K562 (cell line): Measurements from ENCODE around the gene MTERF2. TPM values are rescaled to one million over a fixed set of nuclear protein-coding genes. Genes with fewer than 3 reads are reported as not detected.

ENCODE experiments used
- CBFA2T3 ChIP-seq: fragments of 450-650 bp; IDR thresholded peaks from 2 replicates; pipeline ENCODE4 v1.6.1; 2017
- E2F3 ChIP-seq: fragments of 250-450 bp; sonication (Bioruptor Pico); IDR thresholded peaks from 2 replicates; pipeline ENCODE4 v1.4.0; 2020; ENCODE audit warnings: mild to moderate bottlenecking
- ELF4 ChIP-seq: fragments of 450-650 bp; formaldehyde crosslinking; IDR thresholded peaks from 2 replicates; pipeline ENCODE4 v1.4.0; 2022; ENCODE audit warnings: missing genetic modification characterization
- ETV5 ChIP-seq: sonication (generic); formaldehyde crosslinking; IDR thresholded peaks from 2 replicates; pipeline ENCODE4 v1.4.0; 2020; ENCODE audit warnings: low read depth, mild to moderate bottlenecking, missing genetic modification reagents
- ILF3 ChIP-seq: fragments of 450-650 bp; IDR thresholded peaks from 2 replicates; pipeline ENCODE4 v1.6.1; 2018; ENCODE audit warnings: antibody characterized with exemption, mild to moderate bottlenecking, moderate library complexity, borderline replicate concordance
- MTA2 ChIP-seq: fragments of 450-650 bp; IDR thresholded peaks from 2 replicates; pipeline ENCODE4 v1.6.1; 2016; ENCODE audit warnings: low read depth
- NR2C2 ChIP-seq, 2 experiments: fragments of 200-800 bp in 1 of 2; sonication (Bioruptor generic) in 1 of 2; sonication (generic) in 1 of 2; formaldehyde crosslinking in 1 of 2; IDR thresholded peaks; 2 replicates each; pipeline versions ENCODE4 v1.6.1 to v1.8.0; 2016 to 2022; ENCODE audit warnings: mild to moderate bottlenecking in 1 of 2, missing compliant biosample characterization in 1 of 2, missing genetic modification characterization in 1 of 2, missing genetic modification reagents in 1 of 2
- NR3C1 ChIP-seq: sonication (generic); formaldehyde crosslinking; IDR thresholded peaks from 2 replicates; pipeline ENCODE4 v1.8.1; 2022; ENCODE audit warnings: missing genetic modification reagents
- NRF1 ChIP-seq, 2 experiments: fragments of 450-650 bp; IDR thresholded peaks in 1 of 2; conservative IDR thresholded peaks in 1 of 2; 2 replicates each; pipeline ENCODE4 v1.6.1; 2014; ENCODE audit warnings: mild to moderate bottlenecking in 2 of 2
- RAD51 ChIP-seq: fragments of 450-650 bp; IDR thresholded peaks from 2 replicates; pipeline ENCODE4 v1.7.1; 2016; ENCODE audit warnings: low read depth, mild to moderate bottlenecking, borderline replicate concordance
- STAT5B ChIP-seq: fragments of 250-450 bp; sonication (Bioruptor Pico); IDR thresholded peaks from 2 replicates; pipeline ENCODE4 v1.8.0; 2021; ENCODE audit warnings: mild to moderate bottlenecking, inconsistent platforms
- TOE1 ChIP-seq, 2 experiments: fragments of 450-650 bp in 1 of 2; sonication (generic) in 1 of 2; formaldehyde crosslinking in 1 of 2; IDR thresholded peaks; 2 replicates each; pipeline versions ENCODE4 v1.7.1 to v1.8.0; 2016 to 2022; ENCODE audit warnings: borderline replicate concordance in 2 of 2, mild to moderate bottlenecking in 2 of 2, antibody characterized with exemption in 1 of 2, inconsistent platforms in 1 of 2, low read depth in 1 of 2, missing genetic modification reagents in 1 of 2, moderate library complexity in 1 of 2
- ZBED1 ChIP-seq: IDR thresholded peaks from 2 replicates; pipeline ENCODE4 v1.6.1; 2014
- ZNF165 ChIP-seq: fragments of 250-450 bp; sonication (Bioruptor Pico); IDR thresholded peaks from 2 replicates; pipeline ENCODE4 v1.4.0; 2020; ENCODE audit warnings: borderline replicate concordance
- ZNF316 ChIP-seq: fragments of 450-650 bp; IDR thresholded peaks from 2 replicates; pipeline ENCODE4 v1.6.1; 2016
- ZNF384 ChIP-seq: IDR thresholded peaks from 2 replicates; pipeline ENCODE4 v1.6.1; 2012; ENCODE audit warnings: low read depth, low read length, improper control_type of control experiment
- ZNF589 ChIP-seq: fragments of 200-800 bp; sonication (Bioruptor generic); IDR thresholded peaks from 2 replicates; pipeline ENCODE4 v1.6.1; 2016; ENCODE audit warnings: low read depth, missing genetic modification characterization, missing compliant biosample characterization
- ZNF766 ChIP-seq: fragments of 200-800 bp; sonication (Bioruptor generic); conservative IDR thresholded peaks from 2 replicates; pipeline ENCODE4 v1.6.1; 2016; ENCODE audit warnings: missing genetic modification characterization, missing compliant biosample characterization
- ZNF77 ChIP-seq: fragments of 250-450 bp; sonication (Bioruptor Pico); IDR thresholded peaks from 2 replicates; pipeline ENCODE4 v1.5.0; 2020
- polyA plus RNA-seq, 8 experiments: library from polyadenylated mRNA; depleted of rRNA in 4 of 8; stranded (reverse) in 5 of 8; unstranded in 3 of 8; fragments of >200 nt; fragmentation: Nextera tagmentation in 2 of 8; fragmentation: Illumina TruSeq in 1 of 8; extraction: Ambion mirVana in 2 of 8; extraction: Trizol in 1 of 8; gene quantifications; 2 replicates each; pipeline versions ENCODE4 v1.2.1 to v1.2.3, GENCODE V29; 2011 to 2014; ENCODE audit warnings: inconsistent platforms in 1 of 8, missing spikeins in 1 of 8
- total RNA-seq, 7 experiments: library from RNA; depleted of rRNA in 6 of 7; stranded (reverse); fragments of >200 nt in 6 of 7; fragmentation: Illumina TruSeq in 2 of 7; extraction: Trizol in 2 of 7; gene quantifications; 2 replicates each; pipeline versions ENCODE4 v1.2.1 to v1.2.3, GENCODE V29; 2011 to 2021; ENCODE audit warnings: low replicate concordance in 1 of 7
- TF ChIP-seq, protein P1 (sequence below): fragments of 450-650 bp; IDR thresholded peaks from 2 replicates; pipeline ENCODE4 v1.6.1; 2018; ENCODE audit warnings: mild to moderate bottlenecking, low read depth; ENCODE audit not compliant: partially characterized antibody
- TF ChIP-seq, protein P2 (sequence below): sonication (generic); formaldehyde crosslinking; IDR thresholded peaks from 2 replicates; pipeline ENCODE4 v1.8.0; 2022; ENCODE audit warnings: mild to moderate bottlenecking, missing genetic modification reagents
- TF ChIP-seq, protein P3 (sequence below): fragments of 250-450 bp; sonication (Bioruptor Pico); IDR thresholded peaks from 2 replicates; pipeline ENCODE4 v1.9.0; 2021; ENCODE audit warnings: mild to moderate bottlenecking
- TF ChIP-seq, protein P4 (sequence below): fragments of 450-650 bp; IDR thresholded peaks from 2 replicates; pipeline ENCODE4 v1.7.0; 2016; ENCODE audit warnings: borderline replicate concordance
- TF ChIP-seq, protein P5 (sequence below): fragments of 200-800 bp; sonication (Bioruptor generic); IDR thresholded peaks from 2 replicates; pipeline ENCODE4 v1.6.1; 2017; ENCODE audit warnings: missing genetic modification characterization, missing compliant biosample characterization

MTERF2 gene
- total and polyA plus RNA-seq, 9 of the 15 experiments (the other 6 are each of a cell fraction or from before 2014, with no cell fraction given) = 10.0 to 63.2 (median 33.2) TPM

DNA sequence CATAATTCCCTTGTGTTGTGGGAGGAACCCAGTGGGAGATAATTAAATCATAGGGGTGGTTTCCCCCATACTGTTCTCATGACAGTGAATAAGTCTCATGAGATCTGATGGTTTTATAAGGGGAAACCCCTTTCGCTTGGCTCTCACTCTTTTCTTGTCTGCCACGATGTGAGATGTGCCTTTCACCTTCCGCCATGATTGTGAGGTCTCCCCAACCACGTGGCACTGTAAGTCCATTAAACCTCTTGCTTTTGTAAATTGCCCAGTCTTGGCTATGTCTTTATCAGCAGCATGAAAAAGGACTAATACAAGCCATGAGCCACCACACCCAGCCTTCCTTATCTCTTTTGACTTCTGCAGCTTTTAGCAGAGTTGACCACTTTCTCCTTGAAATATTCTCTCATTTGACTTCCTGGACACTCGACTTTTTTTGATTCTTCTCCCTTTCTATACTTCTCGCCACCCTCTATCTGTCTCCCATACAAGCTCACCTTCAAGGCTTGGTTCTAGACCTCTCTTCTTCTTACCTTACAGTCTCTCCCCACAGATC lies 2.3 kb downstream of the MTERF2 start (continued):
- TF ChIP-seq, protein P1, sequence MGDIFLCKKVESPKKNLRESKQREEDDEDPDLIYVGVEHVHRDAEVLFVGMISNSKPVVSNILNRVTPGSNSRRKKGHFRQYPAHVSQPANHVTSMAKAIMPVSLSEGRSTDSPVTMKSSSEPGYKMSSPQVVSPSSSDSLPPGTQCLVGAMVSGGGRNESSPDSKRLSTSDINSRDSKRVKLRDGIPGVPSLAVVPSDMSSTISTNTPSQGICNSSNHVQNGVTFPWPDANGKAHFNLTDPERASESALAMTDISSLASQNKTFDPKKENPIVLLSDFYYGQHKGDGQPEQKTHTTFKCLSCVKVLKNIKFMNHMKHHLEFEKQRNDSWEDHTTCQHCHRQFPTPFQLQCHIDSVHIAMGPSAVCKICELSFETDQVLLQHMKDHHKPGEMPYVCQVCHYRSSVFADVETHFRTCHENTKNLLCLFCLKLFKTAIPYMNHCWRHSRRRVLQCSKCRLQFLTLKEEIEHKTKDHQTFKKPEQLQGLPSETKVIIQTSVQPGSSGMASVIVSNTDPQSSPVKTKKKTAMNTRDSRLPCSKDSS = no peak
- TF ChIP-seq ZBED1 (no peak), ILF3 (no peak), NR3C1 (no peak), CBFA2T3 (peak; percentile 92), E2F3 (CRISPR knock-in tag) (0 out of 2 replicates have a peak, but pooled peaks have one; percentile 33), ZNF165 (no peak), RAD51 (peak; percentile 73; the same call in 1 of the 2 replicates), TOE1 (IDR thresholded peaks at IDR 0.05; ENCODE audit: borderline replicate concordance) (peak; percentile 49), TOE1 (CRISPR knock-in tag; IDR thresholded peaks at IDR 0.05; ENCODE audit: borderline replicate concordance, low read depth) (no peak), ZNF77 (CRISPR knock-in tag) (no peak), ETV5 (CRISPR knock-in tag) (peak; percentile 45; the same call in 1 of the 2 replicates), STAT5B (no peak), ZNF766 (CRISPR knock-in tag) (peak; percentile 97), ZNF384 (peak; percentile 75), ZNF316 (no peak), NRF1 (conservative IDR thresholded peaks at IDR 0.05 in 1 of 2, IDR thresholded peaks at IDR 0.05 in 1 of 2) (no peak), NR2C2 (CRISPR knock-in tag; IDR thresholded peaks at IDR 0.05) (no peak), NR2C2 (tag; IDR thresholded peaks at IDR 0.05) (peak; percentile 48; the same call in 1 of the 2 replicates), ZNF589 (CRISPR knock-in tag) (peak; percentile 75), MTA2 (peak; percentile 64), ELF4 (CRISPR knock-in tag) (peak; percentile 40; the same call in 1 of the 2 replicates)
- TF ChIP-seq, protein P2, sequence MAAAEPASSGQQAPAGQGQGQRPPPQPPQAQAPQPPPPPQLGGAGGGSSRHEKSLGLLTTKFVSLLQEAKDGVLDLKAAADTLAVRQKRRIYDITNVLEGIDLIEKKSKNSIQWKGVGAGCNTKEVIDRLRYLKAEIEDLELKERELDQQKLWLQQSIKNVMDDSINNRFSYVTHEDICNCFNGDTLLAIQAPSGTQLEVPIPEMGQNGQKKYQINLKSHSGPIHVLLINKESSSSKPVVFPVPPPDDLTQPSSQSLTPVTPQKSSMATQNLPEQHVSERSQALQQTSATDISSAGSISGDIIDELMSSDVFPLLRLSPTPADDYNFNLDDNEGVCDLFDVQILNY (CRISPR knock-in tag) = no peak
- TF ChIP-seq, protein P3, sequence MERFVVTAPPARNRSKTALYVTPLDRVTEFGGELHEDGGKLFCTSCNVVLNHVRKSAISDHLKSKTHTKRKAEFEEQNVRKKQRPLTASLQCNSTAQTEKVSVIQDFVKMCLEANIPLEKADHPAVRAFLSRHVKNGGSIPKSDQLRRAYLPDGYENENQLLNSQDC (CRISPR knock-in tag) = no peak
- TF ChIP-seq, protein P4, sequence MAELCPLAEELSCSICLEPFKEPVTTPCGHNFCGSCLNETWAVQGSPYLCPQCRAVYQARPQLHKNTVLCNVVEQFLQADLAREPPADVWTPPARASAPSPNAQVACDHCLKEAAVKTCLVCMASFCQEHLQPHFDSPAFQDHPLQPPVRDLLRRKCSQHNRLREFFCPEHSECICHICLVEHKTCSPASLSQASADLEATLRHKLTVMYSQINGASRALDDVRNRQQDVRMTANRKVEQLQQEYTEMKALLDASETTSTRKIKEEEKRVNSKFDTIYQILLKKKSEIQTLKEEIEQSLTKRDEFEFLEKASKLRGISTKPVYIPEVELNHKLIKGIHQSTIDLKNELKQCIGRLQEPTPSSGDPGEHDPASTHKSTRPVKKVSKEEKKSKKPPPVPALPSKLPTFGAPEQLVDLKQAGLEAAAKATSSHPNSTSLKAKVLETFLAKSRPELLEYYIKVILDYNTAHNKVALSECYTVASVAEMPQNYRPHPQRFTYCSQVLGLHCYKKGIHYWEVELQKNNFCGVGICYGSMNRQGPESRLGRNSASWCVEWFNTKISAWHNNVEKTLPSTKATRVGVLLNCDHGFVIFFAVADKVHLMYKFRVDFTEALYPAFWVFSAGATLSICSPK = no peak
- TF ChIP-seq, protein P5, sequence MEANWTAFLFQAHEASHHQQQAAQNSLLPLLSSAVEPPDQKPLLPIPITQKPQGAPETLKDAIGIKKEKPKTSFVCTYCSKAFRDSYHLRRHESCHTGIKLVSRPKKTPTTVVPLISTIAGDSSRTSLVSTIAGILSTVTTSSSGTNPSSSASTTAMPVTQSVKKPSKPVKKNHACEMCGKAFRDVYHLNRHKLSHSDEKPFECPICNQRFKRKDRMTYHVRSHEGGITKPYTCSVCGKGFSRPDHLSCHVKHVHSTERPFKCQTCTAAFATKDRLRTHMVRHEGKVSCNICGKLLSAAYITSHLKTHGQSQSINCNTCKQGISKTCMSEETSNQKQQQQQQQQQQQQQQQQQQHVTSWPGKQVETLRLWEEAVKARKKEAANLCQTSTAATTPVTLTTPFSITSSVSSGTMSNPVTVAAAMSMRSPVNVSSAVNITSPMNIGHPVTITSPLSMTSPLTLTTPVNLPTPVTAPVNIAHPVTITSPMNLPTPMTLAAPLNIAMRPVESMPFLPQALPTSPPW (CRISPR knock-in tag) = peak; percentile 41; the same call in 1 of the 2 replicates
